Bronchial epithelial cell (primary cell): ENCODE data around the gene SRRD. TPM values are rescaled to one million over a fixed set of nuclear protein-coding genes. Genes with fewer than 3 reads are reported as not detected.

Experiments
- DNase-seq: peaks from one replicate; pipeline ENCODE4 v3.0.0-alpha.2; 2010; ENCODE audit warnings: low read depth
- FAIRE-seq: peaks from 2 replicates; lab custom pipeline; 2011; peaks lifted over from hg19 to GRCh38; lab: Jason Lieb, UNC
- H3K27me3 ChIP-seq: 2 replicates; pipeline ENCODE4 v1.5.1; 2011; ENCODE audit warnings: low read length; ENCODE audit not compliant: control insufficient read depth, insufficient read depth
- H3K36me3 ChIP-seq: 2 replicates; pipeline ENCODE4 v1.5.1; 2011; ENCODE audit warnings: low read length; ENCODE audit not compliant: control insufficient read depth, insufficient read depth
- H3K4me3 ChIP-seq: 2 replicates; pipeline ENCODE4 v1.5.1; 2011; ENCODE audit warnings: mild to moderate bottlenecking, low read depth, low read length, control low read depth
- total RNA-seq: library from RNA; depleted of rRNA; stranded (reverse); fragments of >200 nt; gene quantifications from 2 replicates; pipeline ENCODE4 v1.2.1, GENCODE V29; 2014
- TF ChIP-seq, protein P1 (sequence below): IDR thresholded peaks from 2 replicates; pipeline ENCODE4 v1.5.1; 2011; ENCODE audit warnings: mild to moderate bottlenecking, moderate library complexity, low read length, control low read depth, inconsistent platforms; ENCODE audit not compliant: insufficient read depth, severe bottlenecking

SRRD gene
- total RNA-seq, 1 donor from 2014 or later: 26.6 TPM

DNA sequence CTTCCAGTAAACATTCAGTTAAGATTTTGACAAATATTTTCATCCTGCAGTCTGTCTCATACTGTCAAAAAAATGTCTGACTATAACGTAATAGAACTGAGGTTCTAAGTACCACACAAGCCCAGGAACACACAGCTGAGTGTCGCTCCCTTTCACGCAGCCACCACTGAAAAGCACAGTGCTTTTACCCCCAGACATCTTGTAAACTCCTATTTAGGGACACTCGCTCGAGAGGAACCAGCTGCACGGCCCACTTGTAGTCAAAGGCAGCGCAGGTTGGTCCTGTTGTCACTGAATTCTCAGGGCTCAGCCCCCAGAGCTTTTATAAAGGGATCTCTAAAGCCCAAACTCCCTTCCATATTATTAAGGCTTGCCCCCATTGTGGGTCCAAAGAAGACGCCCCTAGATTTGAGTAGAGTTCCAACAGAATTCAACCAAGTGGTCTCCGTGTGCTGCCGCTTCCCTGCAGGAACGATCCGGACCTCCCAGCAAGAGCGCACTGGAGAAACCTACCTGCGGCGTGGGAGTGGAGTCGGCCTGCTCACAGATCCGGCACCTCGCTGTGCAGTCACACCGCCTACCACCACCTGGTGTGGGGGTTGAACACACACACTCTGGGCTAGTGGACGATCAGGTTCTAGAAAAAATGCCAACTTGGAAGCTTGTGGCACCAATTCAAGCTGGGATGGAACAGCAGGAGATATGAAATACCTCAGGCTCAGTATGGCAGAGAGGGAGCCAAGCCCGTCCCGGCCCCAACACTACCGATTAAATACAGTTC lies 31.3 kb upstream of the SRRD start:
- TF ChIP-seq, protein P1, sequence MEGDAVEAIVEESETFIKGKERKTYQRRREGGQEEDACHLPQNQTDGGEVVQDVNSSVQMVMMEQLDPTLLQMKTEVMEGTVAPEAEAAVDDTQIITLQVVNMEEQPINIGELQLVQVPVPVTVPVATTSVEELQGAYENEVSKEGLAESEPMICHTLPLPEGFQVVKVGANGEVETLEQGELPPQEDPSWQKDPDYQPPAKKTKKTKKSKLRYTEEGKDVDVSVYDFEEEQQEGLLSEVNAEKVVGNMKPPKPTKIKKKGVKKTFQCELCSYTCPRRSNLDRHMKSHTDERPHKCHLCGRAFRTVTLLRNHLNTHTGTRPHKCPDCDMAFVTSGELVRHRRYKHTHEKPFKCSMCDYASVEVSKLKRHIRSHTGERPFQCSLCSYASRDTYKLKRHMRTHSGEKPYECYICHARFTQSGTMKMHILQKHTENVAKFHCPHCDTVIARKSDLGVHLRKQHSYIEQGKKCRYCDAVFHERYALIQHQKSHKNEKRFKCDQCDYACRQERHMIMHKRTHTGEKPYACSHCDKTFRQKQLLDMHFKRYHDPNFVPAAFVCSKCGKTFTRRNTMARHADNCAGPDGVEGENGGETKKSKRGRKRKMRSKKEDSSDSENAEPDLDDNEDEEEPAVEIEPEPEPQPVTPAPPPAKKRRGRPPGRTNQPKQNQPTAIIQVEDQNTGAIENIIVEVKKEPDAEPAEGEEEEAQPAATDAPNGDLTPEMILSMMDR: no peak
- Histone ChIP-seq H3K4me3 (no peak overlapping the region), H3K27me3 (no peaks in the 10 kb centered on the region), H3K36me3 (peaks cover 21% of the 10 kb centered on the region)
- FAIRE-seq: no peak
- no peak for DNase-seq

DNA sequence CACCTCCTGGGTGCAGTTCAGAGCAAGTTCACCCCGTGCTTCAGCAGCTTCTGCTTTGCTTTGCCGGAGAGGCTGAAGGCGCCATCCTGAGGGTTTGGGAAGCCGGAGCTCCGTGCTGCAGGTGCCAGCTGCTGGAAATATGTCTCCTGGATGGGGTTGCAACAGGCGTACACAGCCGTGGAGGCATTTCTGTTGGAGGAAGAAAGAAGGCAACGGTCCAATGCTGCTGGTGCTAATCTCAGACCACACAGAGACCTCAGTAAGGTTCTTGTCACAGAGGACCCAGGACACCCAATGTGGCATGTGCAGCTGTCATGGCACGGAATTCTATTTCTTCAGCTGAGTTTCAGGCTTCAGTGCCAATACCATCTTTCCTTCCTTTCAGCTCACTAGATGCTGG lies 30.5 kb upstream of the SRRD start:
- DNase-seq: no peak
- FAIRE-seq: no peak
- Histone ChIP-seq H3K36me3 (peaks cover 26% of the 10 kb centered on the region), H3K4me3 (no peak overlapping the region), H3K27me3 (no peaks in the 10 kb centered on the region)
- TF ChIP-seq, protein P1: no peak

DNA sequence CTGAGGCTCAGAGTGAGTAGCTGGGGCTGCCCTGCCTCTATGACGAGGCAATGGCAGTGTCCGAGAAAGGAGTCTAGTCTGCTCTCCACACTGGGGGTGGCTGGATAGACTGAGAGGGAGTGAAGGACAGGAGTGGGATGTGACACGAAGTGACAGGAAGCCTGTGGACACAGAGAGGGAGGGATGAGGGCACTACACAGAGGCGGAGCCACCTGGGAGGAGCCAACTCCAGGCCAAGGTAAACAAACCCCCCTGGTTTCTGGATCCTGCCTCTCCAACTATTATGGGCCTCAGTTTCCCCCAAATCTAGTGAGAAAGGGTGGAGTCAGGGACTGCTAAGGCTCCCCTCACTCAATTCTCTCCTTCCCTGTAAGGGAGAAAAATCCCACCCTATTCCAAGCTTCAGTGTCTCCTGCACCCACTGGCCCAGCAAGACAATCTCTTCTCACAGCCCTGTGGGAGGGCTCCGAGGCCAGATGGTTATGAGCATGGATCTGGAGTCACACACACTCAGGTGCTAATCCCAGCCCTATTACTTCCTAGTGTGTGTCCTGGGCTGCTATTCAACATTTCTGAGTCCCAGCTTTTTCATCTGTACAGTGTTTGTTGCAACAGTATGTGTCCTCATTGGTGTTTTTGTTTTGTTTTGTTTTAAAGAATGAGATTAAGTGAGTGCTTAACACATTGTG lies 29.7 kb upstream of the SRRD start:
- no peak for DNase-seq
- peaks cover 27% of the 10 kb centered on the region for H3K36me3 ChIP-seq
- H3K27me3 ChIP-seq: no peaks in the 10 kb centered on the region
- FAIRE-seq: no peak
- TF ChIP-seq, protein P1: no peak
- H3K4me3 ChIP-seq: no peak overlapping the region

DNA sequence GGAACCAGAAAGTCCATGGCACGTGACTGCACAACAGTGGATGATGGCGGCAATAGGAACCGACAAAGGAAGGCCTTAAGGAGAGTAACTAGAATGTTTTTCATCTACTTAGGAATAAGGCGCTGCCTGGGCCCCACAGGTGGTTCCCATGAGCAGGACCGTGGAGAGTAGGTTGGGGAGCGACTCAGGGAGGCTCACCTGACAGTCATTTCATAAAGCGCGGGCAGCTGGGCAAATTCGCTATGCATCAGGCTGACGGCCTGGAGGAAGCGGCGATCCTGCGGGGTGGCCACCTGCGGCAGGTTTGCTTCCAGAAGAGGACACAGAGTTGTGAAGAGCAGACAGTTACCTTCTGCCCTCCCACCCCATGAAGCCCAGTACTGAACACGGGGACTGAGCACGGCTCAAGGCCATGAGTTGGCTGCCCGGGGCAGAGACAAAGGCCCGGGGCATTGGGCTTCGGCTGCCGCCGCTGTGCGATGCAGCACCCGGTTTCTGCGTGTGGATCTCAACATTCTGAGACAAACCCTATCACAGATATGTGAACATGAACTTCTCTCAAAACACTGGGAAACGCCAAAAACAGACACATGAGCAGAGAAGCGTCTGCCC lies 25.9 kb upstream of the SRRD start:
- DNase-seq (no peak), FAIRE-seq (no peak)
- Histone ChIP-seq H3K36me3 (peaks cover 21% of the 10 kb centered on the region), H3K27me3 (no peaks in the 10 kb centered on the region), H3K4me3 (no peak overlapping the region)
- TF ChIP-seq, protein P1: no peak

DNA sequence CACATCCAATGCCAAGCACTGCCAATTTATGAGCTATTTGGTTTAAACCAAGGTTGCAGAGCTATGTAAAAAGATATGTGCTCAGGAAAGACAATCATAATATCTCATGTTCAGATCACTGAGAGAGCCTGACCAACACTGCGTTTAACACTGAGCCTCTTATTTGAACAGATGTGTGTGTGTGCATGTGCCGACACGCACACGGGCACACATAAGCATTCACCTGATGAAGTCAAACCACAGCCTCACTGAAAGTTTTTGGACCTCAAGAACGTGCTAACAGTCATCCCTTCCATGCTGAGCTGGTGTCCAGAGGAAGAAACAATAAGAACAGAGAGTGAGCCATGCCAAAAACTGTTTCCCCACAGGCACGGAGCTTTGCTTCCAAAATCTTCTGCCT lies 23.5 kb upstream of the SRRD start:
- TF ChIP-seq, protein P1: no peak
- peak; percentile 98 for FAIRE-seq
- H3K27me3 ChIP-seq: no peaks in the 10 kb centered on the region
- peak; percentile 87 for DNase-seq
- no peak overlapping the region for H3K4me3 ChIP-seq
- H3K36me3 ChIP-seq: peaks cover 22% of the 10 kb centered on the region
